ENCODE data around the gene MED13L. TPM values are rescaled to one million over a fixed set of nuclear protein-coding genes. Genes with fewer than 3 reads are reported as not detected.
"Not testable (repeated sequence)": the region's sequence is repeated elsewhere in the genome, so short reads cannot be mapped to it uniquely, and the experiment has no call there.

Gene MED13L
- total RNA-seq, 1 donor from 2014 or later, result 117 TPM

DNA sequence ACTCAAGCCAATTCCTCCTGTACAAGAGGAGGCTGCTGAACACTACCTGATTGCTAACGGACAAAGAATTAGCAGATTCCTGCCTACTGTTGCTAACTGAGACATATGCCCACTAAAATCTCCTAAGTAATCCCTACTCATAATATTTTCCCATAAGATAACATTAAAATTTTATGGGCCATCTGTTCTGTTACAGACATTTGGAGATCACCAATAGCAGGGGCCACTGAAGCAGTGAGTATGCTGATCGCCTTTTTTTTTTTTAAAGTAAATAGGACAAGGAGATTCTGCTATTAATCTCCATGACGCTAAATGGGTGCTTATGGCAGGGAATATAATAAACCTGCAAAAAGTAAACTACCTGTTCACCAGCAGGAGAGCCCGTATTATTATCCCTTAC lies 292.9 kb downstream of the MED13L start:
- Histone ChIP-seq H3K9me3 (no peaks in the 10 kb centered on the region), H3K4me1 (peaks cover 2 to 10% of the 10 kb centered on the region in 2 donors), H3K27ac (no peak overlapping the region), H3K27me3 (no peaks in the 10 kb centered on the region), H3K4me3 (no peak overlapping the region), H3K36me3 (peaks cover 23 to 48% of the 10 kb centered on the region in 2 donors)
- intact Hi-C loops (cut with DNase I), result no loop called here
- TF ChIP-seq CTCF (IDR thresholded peaks at IDR 0.05), result no peak
- DNase-seq (ENCODE audit: low spot score in 2 of 2), result no peak

GRCh38 chr12:115983226-115983798 lies 294.2 kb downstream of the MED13L start:
- H3K36me3 ChIP-seq, result peaks cover 23 to 48% of the 10 kb centered on the region in 2 donors
- H3K4me3 ChIP-seq, result no peak overlapping the region
- H3K27ac ChIP-seq, result no peak overlapping the region
- DNase-seq (ENCODE audit: low spot score in 2 of 2), result no peak
- no peaks in the 10 kb centered on the region for H3K9me3 ChIP-seq
- intact Hi-C loops (cut with DNase I), result no loop called here
- peak in 1 of 3 experiments; percentile 19 for TF ChIP-seq CTCF (IDR thresholded peaks at IDR 0.05)
- peaks cover 2 to 16% of the 10 kb centered on the region in 2 donors for H3K4me1 ChIP-seq
- no peaks in the 10 kb centered on the region for H3K27me3 ChIP-seq

DNA sequence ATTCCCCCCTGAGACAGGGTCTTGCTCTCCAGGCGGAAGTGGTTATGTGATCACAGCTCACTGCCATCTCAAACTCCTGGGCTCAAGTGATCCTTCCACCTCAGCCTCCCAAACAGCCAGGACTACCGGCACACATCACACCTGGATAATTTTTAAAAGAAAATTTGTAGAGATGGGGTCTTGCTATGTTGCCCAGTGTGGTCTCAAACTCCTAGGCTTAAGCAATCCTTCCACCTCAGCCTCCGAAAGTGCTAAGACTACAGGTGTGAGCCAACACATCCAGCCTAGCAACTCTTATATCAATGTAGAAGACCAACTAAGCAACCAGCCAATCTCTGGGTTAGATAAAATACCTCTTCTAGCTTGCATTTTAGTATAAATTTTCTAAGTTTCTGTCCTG lies 297.2 kb downstream of the MED13L start:
- Histone ChIP-seq H3K36me3 (peaks cover 13 to 53% of the 10 kb centered on the region in 2 donors), H3K4me1 (peaks cover 0 to 10% of the 10 kb centered on the region in 2 donors), H3K4me3 (no peak overlapping the region), H3K27me3 (no peaks in the 10 kb centered on the region), H3K9me3 (no peaks in the 10 kb centered on the region), H3K27ac (no peak overlapping the region)
- DNase-seq (ENCODE audit: low spot score in 2 of 2), result no peak
- intact Hi-C loops (cut with DNase I), result no loop called here
- no peak for TF ChIP-seq CTCF (IDR thresholded peaks at IDR 0.05)

GRCh38 chr12:115979851-115980250 lies 297.6 kb downstream of the MED13L start:
- DNase-seq (ENCODE audit: low spot score in 2 of 2), result no peak
- Histone ChIP-seq H3K4me3 (no peak overlapping the region), H3K36me3 (peaks cover 16 to 58% of the 10 kb centered on the region in 2 donors), H3K27me3 (no peaks in the 10 kb centered on the region), H3K4me1 (peaks cover 0 to 10% of the 10 kb centered on the region in 2 donors), H3K9me3 (no peaks in the 10 kb centered on the region), H3K27ac (no peak overlapping the region)
- intact Hi-C loops (cut with DNase I), result no loop called here
- TF ChIP-seq CTCF (IDR thresholded peaks at IDR 0.05), result no peak

GRCh38 chr12:115979351-115979750 lies 298.1 kb downstream of the MED13L start:
- Histone ChIP-seq H3K36me3 (peaks cover 18 to 59% of the 10 kb centered on the region in 2 donors), H3K4me1 (peaks cover 0 to 10% of the 10 kb centered on the region in 2 donors), H3K27me3 (no peaks in the 10 kb centered on the region), H3K4me3 (no peak overlapping the region), H3K27ac (no peak overlapping the region), H3K9me3 (no peaks in the 10 kb centered on the region)
- TF ChIP-seq CTCF (IDR thresholded peaks at IDR 0.05), result no peak
- no peak for DNase-seq (ENCODE audit: low spot score in 2 of 2)
- intact Hi-C loops (cut with DNase I), result no loop called here

DNA sequence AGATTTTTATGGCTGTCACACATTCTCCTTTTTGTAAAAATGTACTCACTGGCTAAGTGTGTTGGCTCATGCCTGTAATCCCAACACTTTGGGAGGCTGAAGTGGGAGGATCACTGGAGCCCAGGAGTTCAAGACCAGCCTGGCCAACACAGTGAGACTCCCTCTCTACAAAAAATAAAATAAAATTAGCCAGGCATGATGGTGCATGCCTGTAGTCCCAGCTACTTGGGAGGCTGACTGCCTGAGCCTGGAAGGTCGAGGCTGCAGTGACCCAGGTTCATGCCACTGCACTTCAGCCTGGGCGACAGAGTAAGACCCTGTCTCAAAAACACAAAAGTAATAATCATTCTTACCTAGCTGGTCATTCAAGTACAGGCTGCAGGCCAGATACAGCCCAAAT lies 300.7 kb downstream of the MED13L start:
- H3K9me3 ChIP-seq; intact Hi-C loops (cut with DNase I); DNase-seq (ENCODE audit: low spot score in 2 of 2); H3K4me3 ChIP-seq; H3K27me3 ChIP-seq; H3K27ac ChIP-seq: not testable (repeated sequence)
- peaks cover 18 to 55% of the 10 kb centered on the region in 2 donors for H3K36me3 ChIP-seq
- H3K4me1 ChIP-seq, result peaks cover 0 to 10% of the 10 kb centered on the region in 2 donors

Measured in ascending aorta (tissue), 2 donors.